GM19025 (cell line): ENCODE measurements around the gene APBA2.

Experiments used
- ATAC-seq: cut with Tn5 transposase; IDR thresholded peaks from one replicate; pipeline ENCODE4 v1.9.1; 2021; ENCODE audit warnings: mild to moderate bottlenecking, low read depth, moderate library complexity; ENCODE audit not compliant: unreplicated experiment

APBA2 gene

GRCh38 chr15:29110176-29110575 lies 224.4 kb downstream of the APBA2 start:
- ATAC-seq = no peak

- no peak for ATAC-seq
Observed at GRCh38 chr15:29110733-29111132, 225.0 kb downstream of the APBA2 start.

GRCh38 chr15:29111705-29112281 lies 226.0 kb downstream of the APBA2 start:
- ATAC-seq = no peak

- ATAC-seq = no peak
Observed at GRCh38 chr15:29113336-29114220, 227.8 kb downstream of the APBA2 start.

GRCh38 chr15:29114221-29115092 lies 228.7 kb downstream of the APBA2 start:
- no peak for ATAC-seq

GRCh38 chr15:29115093-29115991 lies 229.6 kb downstream of the APBA2 start:
- no peak for ATAC-seq

- ATAC-seq = no peak
Observed at GRCh38 chr15:29116970-29117700, 231.4 kb downstream of the APBA2 start.

GRCh38 chr15:29117778-29118177 lies 232.0 kb downstream of the APBA2 start:
- ATAC-seq = no peak

GRCh38 chr15:29119847-29120246 lies 234.1 kb downstream of the APBA2 start:
- ATAC-seq = no peak

- no peak for ATAC-seq
Observed at GRCh38 chr15:29120593-29121368, 235.0 kb downstream of the APBA2 start.

GRCh38 chr15:29121369-29121656 lies 235.5 kb downstream of the APBA2 start:
- ATAC-seq = no peak

GRCh38 chr15:29121907-29122306 lies 236.1 kb downstream of the APBA2 start:
- ATAC-seq = no peak

- ATAC-seq = no peak
Observed at GRCh38 chr15:29122506-29122905, 236.7 kb downstream of the APBA2 start.

- no peak for ATAC-seq
Observed at GRCh38 chr15:29123171-29123570, 237.4 kb downstream of the APBA2 start.

- ATAC-seq = no peak
Observed at GRCh38 chr15:29123991-29124390, 238.2 kb downstream of the APBA2 start.

GRCh38 chr15:29124581-29125381 lies 239.0 kb downstream of the APBA2 start:
- ATAC-seq = no peak

GRCh38 chr15:29125382-29126207 lies 239.8 kb downstream of the APBA2 start:
- no peak for ATAC-seq
